Measurements from ENCODE around the gene FAM149A.

DNA sequence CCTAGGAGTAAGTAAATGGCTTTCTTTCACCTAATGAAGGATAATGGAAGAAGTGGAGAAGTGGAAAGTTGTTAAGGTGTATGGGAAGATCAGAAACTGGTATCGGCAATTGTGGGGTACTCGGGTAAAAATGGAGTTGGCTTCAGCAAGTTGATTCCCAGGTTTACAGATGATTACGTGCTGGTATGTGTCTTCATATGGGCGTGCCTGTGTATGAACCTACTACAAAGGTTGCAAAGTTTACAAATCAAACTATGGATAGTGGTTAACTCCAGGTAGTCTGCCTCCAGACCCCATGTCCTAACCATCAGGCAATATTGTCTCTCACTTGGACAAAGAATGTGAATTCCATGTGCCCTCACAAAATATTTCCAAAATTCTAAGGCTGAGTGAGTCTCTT lies 34.8 kb upstream of the FAM149A start:
- TF ChIP-seq, protein P1, sequence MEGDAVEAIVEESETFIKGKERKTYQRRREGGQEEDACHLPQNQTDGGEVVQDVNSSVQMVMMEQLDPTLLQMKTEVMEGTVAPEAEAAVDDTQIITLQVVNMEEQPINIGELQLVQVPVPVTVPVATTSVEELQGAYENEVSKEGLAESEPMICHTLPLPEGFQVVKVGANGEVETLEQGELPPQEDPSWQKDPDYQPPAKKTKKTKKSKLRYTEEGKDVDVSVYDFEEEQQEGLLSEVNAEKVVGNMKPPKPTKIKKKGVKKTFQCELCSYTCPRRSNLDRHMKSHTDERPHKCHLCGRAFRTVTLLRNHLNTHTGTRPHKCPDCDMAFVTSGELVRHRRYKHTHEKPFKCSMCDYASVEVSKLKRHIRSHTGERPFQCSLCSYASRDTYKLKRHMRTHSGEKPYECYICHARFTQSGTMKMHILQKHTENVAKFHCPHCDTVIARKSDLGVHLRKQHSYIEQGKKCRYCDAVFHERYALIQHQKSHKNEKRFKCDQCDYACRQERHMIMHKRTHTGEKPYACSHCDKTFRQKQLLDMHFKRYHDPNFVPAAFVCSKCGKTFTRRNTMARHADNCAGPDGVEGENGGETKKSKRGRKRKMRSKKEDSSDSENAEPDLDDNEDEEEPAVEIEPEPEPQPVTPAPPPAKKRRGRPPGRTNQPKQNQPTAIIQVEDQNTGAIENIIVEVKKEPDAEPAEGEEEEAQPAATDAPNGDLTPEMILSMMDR (IDR thresholded peaks at IDR 0.05), result no peak
- TF ChIP-seq POLR2A (IDR thresholded peaks at IDR 0.05), result no peak

Data from stomach (tissue), 4 donors.